T-cell (primary cell): ENCODE measurements around the gene BIVM. TPM values are rescaled to one million over a fixed set of nuclear protein-coding genes. Genes with fewer than 3 reads are reported as not detected.

Source experiments
- ATAC-seq, 4 experiments: fragments of 200-7000 bp in 3 of 4; fragments of 150-1000 bp in 1 of 4; cut with Tn5 transposase; replicated peaks in 1 of 4; 1 replicate in 3 of 4; 2 replicates in 1 of 4; pipeline ENCODE4 v1.10.0; 2021; ENCODE audit warnings: moderate library complexity in 3 of 4, mild to moderate bottlenecking in 2 of 4, moderate number of reproducible peaks in 1 of 4
- CTCF ChIA-PET, 2 donors: fragments of 300-600 bp; sonication (Branson Sonifier 250); formaldehyde crosslinking; loops; one replicate each; lab custom pipeline; 2022; ENCODE audit warnings: antibody characterized with exemption in 2 of 2; lab: Charles Lee
- POLR2A ChIA-PET, 2 donors: fragments of 300-600 bp; sonication (Branson Sonifier 250); formaldehyde crosslinking; loops; one replicate each; lab custom pipeline; 2022; ENCODE audit warnings: antibody characterized with exemption in 2 of 2; lab: Charles Lee
- DNase-seq, 35 experiments: peaks; one replicate each; pipeline versions ENCODE4 v3.0.0 to v3.0.0-alpha.2; 2013 to 2023
- H3K27ac ChIP-seq: one replicate; pipeline ENCODE4 v1.5.1; 2013; ENCODE audit warnings: low read length
- H3K27me3 ChIP-seq, 2 experiments: replicated peaks in 1 of 2; 1 replicate in 1 of 2; 2 replicates in 1 of 2; pipeline versions ENCODE4 v1.6.1 to v1.7.0; 2013; ENCODE audit warnings: low read length in 1 of 2, mixed read lengths in 1 of 2; ENCODE audit not compliant: control insufficient read depth in 2 of 2, insufficient read depth in 2 of 2; ENCODE audit errors: extremely low read depth in 1 of 2
- H3K36me3 ChIP-seq, 2 donors: 1 replicate in 1 of 2; 2 replicates in 1 of 2; pipeline versions ENCODE4 v1.6.1 to v1.7.0; 2013; ENCODE audit warnings: low read length in 1 of 2; ENCODE audit not compliant: control insufficient read depth in 2 of 2, insufficient read depth in 1 of 2; ENCODE audit errors: extremely low read depth in 1 of 2
- H3K4me1 ChIP-seq, 2 experiments: 1 replicate in 1 of 2; 2 replicates in 1 of 2; pipeline versions ENCODE4 v1.6.1 to v1.7.0; 2013; ENCODE audit warnings: low read length in 2 of 2, mixed read lengths in 1 of 2; ENCODE audit not compliant: insufficient read depth in 2 of 2, control insufficient read depth in 1 of 2; ENCODE audit errors: extremely low read depth in 1 of 2
- H3K4me3 ChIP-seq, 2 donors: 1 replicate in 1 of 2; 2 replicates in 1 of 2; pipeline versions ENCODE4 v1.5.1 to v1.7.0; 2013; ENCODE audit warnings: mild to moderate bottlenecking in 2 of 2, low read length in 1 of 2, moderate library complexity in 1 of 2; ENCODE audit not compliant: control insufficient read depth in 1 of 2; ENCODE audit errors: extremely low read depth in 1 of 2
- H3K9me3 ChIP-seq: 2 replicates; pipeline ENCODE4 v1.7.0; 2013
- H3K27ac Mint-ChIP-seq, 2 donors: one replicate each; pipeline ENCODE4 v1.8.0; 2020 to 2021; ENCODE audit warnings: mild to moderate bottlenecking in 2 of 2, mixed read lengths in 2 of 2
- H3K27me3 Mint-ChIP-seq, 2 donors: one replicate each; pipeline ENCODE4 v1.8.0; 2021 to 2022; ENCODE audit warnings: mixed read lengths in 2 of 2
- H3K36me3 Mint-ChIP-seq: one replicate; pipeline ENCODE4 v1.8.0; 2021; ENCODE audit warnings: mixed read lengths
- H3K4me1 Mint-ChIP-seq, 3 donors: one replicate each; pipeline ENCODE4 v1.8.0; 2020 to 2022; ENCODE audit warnings: mixed read lengths in 3 of 3, mild to moderate bottlenecking in 1 of 3
- H3K4me3 Mint-ChIP-seq, 3 donors: one replicate each; pipeline ENCODE4 v1.8.0; 2020 to 2022; ENCODE audit warnings: mild to moderate bottlenecking in 3 of 3, mixed read lengths in 3 of 3, moderate library complexity in 3 of 3
- H3K9me3 Mint-ChIP-seq, 3 donors: one replicate each; pipeline ENCODE4 v1.8.0; 2020 to 2022; ENCODE audit warnings: mixed read lengths in 3 of 3
- WGBS: methylation state at CpG from one replicate; pipeline ENCODE4 v1.1.5; 2013; ENCODE audit warnings: missing lambda C conversion rate; ENCODE audit not compliant: insufficient coverage; 5-methylcytosine and 5-hydroxymethylcytosine counted together
- total RNA-seq, 35 experiments: library from RNA in 6 of 35; stranded (reverse) in 6 of 35; fragments of 120-200 nt in 1 of 35; gene quantifications; one replicate each; pipeline versions ENCODE4 v1.2.1 to v1.2.4 and lab custom pipeline; 2013 to 2026

The BIVM gene
- total RNA-seq, 5 donors from 2014 or later (not counting 1 experiment from before 2014, with no cell fraction given) = 6.2 to 15.6 (median 9.3) TPM

DNA sequence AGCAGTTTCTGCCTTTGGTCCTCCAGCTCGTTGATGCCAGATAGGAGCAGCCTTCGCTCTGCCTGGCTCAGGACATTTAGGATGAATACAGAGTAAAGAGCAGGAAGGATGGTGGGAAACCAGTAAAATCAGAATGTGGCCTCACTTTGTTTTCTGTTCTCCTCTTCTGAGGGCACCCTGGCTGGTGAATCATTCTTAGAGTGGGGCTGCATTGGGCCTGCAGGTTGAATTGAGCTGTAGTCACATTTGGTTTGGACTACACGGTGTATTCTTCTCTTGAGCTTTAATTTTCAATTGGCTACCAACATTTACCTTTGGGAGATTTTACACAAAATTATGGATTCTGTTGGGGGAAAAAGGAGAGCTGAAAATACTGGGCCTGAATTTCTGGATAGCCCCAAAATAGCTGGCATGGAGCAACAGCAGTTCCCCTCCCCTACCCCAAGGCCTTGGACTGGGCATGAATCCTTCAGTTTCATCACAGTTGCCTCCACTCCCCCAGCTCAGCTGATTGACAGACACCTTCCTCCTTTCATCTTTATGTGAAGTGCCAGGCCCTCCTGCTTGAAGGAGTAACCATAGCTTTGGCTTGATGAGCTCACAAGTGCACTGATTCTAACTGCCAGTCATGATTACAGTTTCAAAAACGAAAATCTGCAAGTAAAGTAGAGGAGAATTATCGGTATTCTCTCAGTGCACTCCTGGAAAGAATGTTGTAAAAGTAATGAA lies 71.2 kb downstream of the BIVM start:
- H3K4me1 ChIP-seq = peaks cover 0 to 11% of the 10 kb centered on the region in 2 experiments
- peak overlapping the region; percentile 28 to 58 for H3K27ac Mint-ChIP-seq
- POLR2A ChIA-PET = interaction anchor here in 1 of 2 donors (0.7 kb wide), 2 partner anchors 21 to 284 kb away, joined by 3 read pairs; no protein-coding TSS in a partner anchor
- H3K9me3 Mint-ChIP-seq = no peaks in the 10 kb centered on the region
- CTCF ChIA-PET = interaction anchor here (0.7 to 1.9 kb wide), 11 partner anchors 10 to 299 kb away, joined by 3 to 10 read pairs (median 3); no protein-coding TSS in a partner anchor
- no peak overlapping the region for H3K27ac ChIP-seq
- WGBS = 69% methylated on average over 3 of the region's 5 CpGs
- H3K4me3 Mint-ChIP-seq = no peak overlapping the region
- peak in 1 of 35 experiments; percentile 14 for DNase-seq
- H3K36me3 ChIP-seq = peaks cover 9 to 79% of the 10 kb centered on the region in 2 donors
- peak in 2 of 4 experiments; percentile 16 to 36 for ATAC-seq
- no peaks in the 10 kb centered on the region for H3K27me3 Mint-ChIP-seq
- H3K4me1 Mint-ChIP-seq = peaks cover 33 to 43% (median 38%) of the 10 kb centered on the region in 3 donors
- H3K27me3 ChIP-seq = no peaks in the 10 kb centered on the region
- no peak overlapping the region for H3K4me3 ChIP-seq
- no peaks in the 10 kb centered on the region for H3K9me3 ChIP-seq
- peaks cover 51% of the 10 kb centered on the region for H3K36me3 Mint-ChIP-seq

DNA sequence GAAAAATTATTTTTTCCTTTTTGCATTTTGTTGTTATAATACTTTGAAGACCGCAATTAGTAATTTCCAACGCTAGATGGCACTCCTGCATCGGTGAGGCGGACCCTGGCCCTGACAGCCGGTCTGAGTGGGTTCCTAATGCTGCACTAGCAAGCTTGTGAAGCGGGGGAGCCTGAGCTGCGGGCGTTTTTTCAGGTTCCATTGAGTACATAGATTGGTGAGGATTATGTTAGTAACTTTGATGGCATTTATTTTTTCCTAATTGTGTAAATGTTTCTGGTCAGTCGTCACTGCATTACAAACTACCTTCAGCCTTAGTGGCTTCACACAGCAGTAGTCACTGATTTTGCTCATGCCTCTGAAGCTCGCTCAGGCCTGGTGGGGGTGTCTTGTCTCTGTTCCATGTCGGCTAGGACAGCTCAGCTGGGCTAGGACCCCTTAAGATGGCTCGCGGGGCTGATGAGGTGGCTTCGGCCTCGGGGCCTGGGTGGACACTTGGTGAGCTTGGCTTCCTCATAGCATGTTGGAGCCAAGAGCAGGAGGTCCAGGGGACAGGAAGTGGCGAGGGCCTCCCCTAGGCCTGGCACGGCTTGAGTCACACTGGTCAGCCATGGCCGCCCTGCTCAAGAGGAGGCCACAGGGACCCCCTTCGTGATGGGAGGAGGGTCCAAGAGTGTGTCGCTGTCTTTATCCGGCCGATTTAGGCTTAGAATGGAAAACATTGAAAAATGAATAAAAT lies 71.9 kb downstream of the BIVM start:
- Histone ChIP-seq H3K9me3 (no peaks in the 10 kb centered on the region), H3K4me3 (no peak overlapping the region), H3K4me1 (peaks cover 0 to 11% of the 10 kb centered on the region in 2 experiments), H3K36me3 (peaks cover 9 to 81% of the 10 kb centered on the region in 2 donors), H3K27ac (no peak overlapping the region), H3K27me3 (no peaks in the 10 kb centered on the region)
- ATAC-seq = peak; percentile 57 to 75 (median 68)
- Mint-ChIP-seq H3K4me1 (peaks cover 30 to 36% (median 31%) of the 10 kb centered on the region in 3 donors), H3K27me3 (no peaks in the 10 kb centered on the region), H3K36me3 (peaks cover 53% of the 10 kb centered on the region), H3K27ac (peak overlapping the region; percentile 28 to 58), H3K4me3 (no peak overlapping the region), H3K9me3 (no peaks in the 10 kb centered on the region)
- POLR2A ChIA-PET = interaction anchor here in 1 of 2 donors (0.6 to 0.7 kb wide), 2 partner anchors 16 to 22 kb away, joined by 3 read pairs; no protein-coding TSS in a partner anchor
- WGBS = 49% methylated on average over 10 of the region's 22 CpGs
- DNase-seq = peak in 29 of 35 experiments; percentile 12 to 71 (median 34)
- CTCF ChIA-PET = interaction anchor here (0.7 to 1.9 kb wide), 11 partner anchors 9 to 299 kb away, joined by 3 to 10 read pairs (median 3); no protein-coding TSS in a partner anchor

DNA sequence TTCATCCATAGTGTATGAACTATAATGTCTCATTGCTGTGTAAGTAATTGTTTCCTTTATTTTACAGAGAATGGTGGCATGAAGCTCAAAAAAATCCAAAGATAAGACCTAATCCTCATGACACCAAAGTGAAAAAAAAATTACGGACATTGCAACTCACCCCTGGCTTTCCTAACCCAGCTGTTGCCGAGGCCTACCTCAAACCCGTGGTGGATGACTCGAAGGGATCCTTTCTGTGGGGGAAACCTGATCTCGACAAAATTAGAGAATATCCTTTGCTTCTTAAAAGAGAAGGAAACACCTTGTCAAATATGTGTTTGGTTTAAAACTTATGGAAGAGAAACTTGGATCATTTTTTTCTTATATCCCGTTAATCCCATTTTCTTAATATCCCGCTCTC lies 73.2 kb downstream of the BIVM start:
- Histone ChIP-seq H3K9me3 (no peaks in the 10 kb centered on the region), H3K4me1 (peaks cover 0 to 11% of the 10 kb centered on the region in 2 experiments), H3K27ac (no peak overlapping the region), H3K36me3 (peaks cover 9 to 80% of the 10 kb centered on the region in 2 donors), H3K27me3 (no peaks in the 10 kb centered on the region), H3K4me3 (no peak overlapping the region)
- CTCF ChIA-PET = no interaction called here
- no peak for ATAC-seq
- POLR2A ChIA-PET = no interaction called here
- no peaks in the 10 kb centered on the region for H3K9me3 Mint-ChIP-seq
- H3K4me3 Mint-ChIP-seq = no peak overlapping the region
- peaks cover 57% of the 10 kb centered on the region for H3K36me3 Mint-ChIP-seq
- no peaks in the 10 kb centered on the region for H3K27me3 Mint-ChIP-seq
- no peak overlapping the region for H3K27ac Mint-ChIP-seq
- H3K4me1 Mint-ChIP-seq = peaks cover 26 to 33% (median 31%) of the 10 kb centered on the region in 3 donors
- DNase-seq = no peak
- WGBS = 80% methylated on average over 2 of the region's 7 CpGs

DNA sequence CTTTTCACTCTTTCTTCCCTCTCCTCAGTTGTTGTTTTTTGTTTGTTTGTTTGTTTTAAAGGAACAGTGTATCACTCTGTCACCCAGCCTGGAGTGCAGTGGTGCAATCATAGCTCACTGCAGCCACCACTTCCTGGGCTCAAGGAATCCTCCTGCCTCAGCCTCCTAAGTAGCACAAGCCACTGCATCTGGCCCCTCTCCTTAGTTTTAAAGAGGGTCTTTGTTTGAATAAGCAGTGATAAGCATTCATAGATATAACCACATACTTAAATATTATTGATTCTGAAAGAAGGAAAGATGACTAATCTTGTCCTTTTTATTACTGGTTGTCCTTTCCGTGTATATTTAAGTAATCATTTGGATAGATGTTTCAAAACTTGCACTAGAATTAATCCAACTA lies 73.6 kb downstream of the BIVM start:
- Histone ChIP-seq H3K27ac (no peak overlapping the region), H3K4me1 (peaks cover 0 to 11% of the 10 kb centered on the region in 2 experiments), H3K27me3 (no peaks in the 10 kb centered on the region), H3K4me3 (no peak overlapping the region), H3K36me3 (peaks cover 9 to 78% of the 10 kb centered on the region in 2 donors), H3K9me3 (no peaks in the 10 kb centered on the region)
- ChIA-PET CTCF (no interaction called here), POLR2A (no interaction called here)
- Mint-ChIP-seq H3K27ac (no peak overlapping the region), H3K36me3 (peaks cover 56% of the 10 kb centered on the region), H3K4me3 (no peak overlapping the region), H3K27me3 (no peaks in the 10 kb centered on the region), H3K4me1 (peaks cover 22 to 29% (median 28%) of the 10 kb centered on the region in 3 donors), H3K9me3 (no peaks in the 10 kb centered on the region)
- DNase-seq (no peak), ATAC-seq (no peak)
- no CpG with 5 or more reads among the region's 1 CpG for WGBS

DNA sequence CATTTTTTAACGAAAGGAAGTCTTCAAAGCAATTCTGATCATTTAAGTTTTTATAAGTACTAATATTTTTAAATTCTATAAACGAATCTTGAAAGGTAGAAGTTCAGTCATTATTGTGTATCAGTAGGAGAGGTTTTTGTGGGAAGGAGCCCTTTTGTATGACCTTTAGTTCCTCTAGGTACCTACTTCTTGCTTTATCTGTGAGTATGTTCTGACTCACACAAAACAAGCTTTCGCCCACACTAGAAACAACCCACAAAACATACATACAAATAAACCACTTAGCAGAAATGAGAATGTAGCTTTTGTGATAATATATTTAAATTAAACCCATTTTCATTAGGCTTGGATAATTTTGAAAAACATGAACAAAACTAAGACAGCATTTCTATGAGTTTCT lies 74.7 kb downstream of the BIVM start:
- Histone ChIP-seq H3K27ac (no peak overlapping the region), H3K4me3 (no peak overlapping the region), H3K4me1 (peaks cover 0 to 11% of the 10 kb centered on the region in 2 experiments), H3K9me3 (no peaks in the 10 kb centered on the region), H3K36me3 (peaks cover 9 to 73% of the 10 kb centered on the region in 2 donors), H3K27me3 (no peaks in the 10 kb centered on the region)
- no peak overlapping the region for H3K4me3 Mint-ChIP-seq
- DNase-seq (no peak), ATAC-seq (no peak)
- ChIA-PET POLR2A (no interaction called here), CTCF (no interaction called here)
- peaks cover 53% of the 10 kb centered on the region for H3K36me3 Mint-ChIP-seq
- peak overlapping the region in 1 of 2 donors; percentile 52 for H3K27ac Mint-ChIP-seq
- H3K4me1 Mint-ChIP-seq = peaks cover 20 to 28% (median 26%) of the 10 kb centered on the region in 3 donors
- no peaks in the 10 kb centered on the region for H3K27me3 Mint-ChIP-seq
- WGBS = no CpG with 5 or more reads among the region's 3 CpGs
- no peaks in the 10 kb centered on the region for H3K9me3 Mint-ChIP-seq

DNA sequence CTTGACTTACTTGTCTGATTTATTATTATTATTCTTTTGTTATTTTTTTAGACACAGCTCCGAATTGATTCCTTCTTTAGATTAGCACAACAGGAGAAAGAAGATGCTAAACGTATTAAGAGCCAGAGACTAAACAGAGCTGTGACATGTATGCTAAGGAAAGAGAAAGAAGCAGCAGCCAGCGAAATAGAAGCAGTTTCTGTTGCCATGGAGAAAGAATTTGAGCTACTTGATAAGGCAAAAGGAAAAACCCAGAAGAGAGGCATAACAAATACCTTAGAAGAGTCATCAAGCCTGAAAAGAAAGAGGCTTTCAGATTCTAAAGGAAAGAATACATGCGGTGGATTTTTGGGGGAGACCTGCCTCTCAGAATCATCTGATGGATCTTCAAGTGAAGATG lies 76.3 kb downstream of the BIVM start:
- ATAC-seq (no peak), DNase-seq (no peak)
- Histone ChIP-seq H3K27me3 (no peaks in the 10 kb centered on the region), H3K4me1 (peaks cover 0 to 9% of the 10 kb centered on the region in 2 experiments), H3K36me3 (peaks cover 9 to 61% of the 10 kb centered on the region in 2 donors), H3K9me3 (no peaks in the 10 kb centered on the region), H3K4me3 (no peak overlapping the region), H3K27ac (no peak overlapping the region)
- CTCF ChIA-PET = interaction anchor here (1.0 to 1.2 kb wide), 3 partner anchors 14 to 29 kb away, joined by 3 read pairs; partner anchors contain the start of gene ERCC5 (in 1 of the 2)
- no CpG with 5 or more reads among the region's 4 CpGs for WGBS
- no peak overlapping the region for H3K27ac Mint-ChIP-seq
- peaks cover 13 to 18% (median 16%) of the 10 kb centered on the region in 3 donors for H3K4me1 Mint-ChIP-seq
- H3K4me3 Mint-ChIP-seq = no peak overlapping the region
- POLR2A ChIA-PET = no interaction called here
- H3K9me3 Mint-ChIP-seq = no peaks in the 10 kb centered on the region
- no peaks in the 10 kb centered on the region for H3K27me3 Mint-ChIP-seq
- peaks cover 51% of the 10 kb centered on the region for H3K36me3 Mint-ChIP-seq
